Activated gamma-delta T cell (primary cell): ENCODE data around the gene KCNIP4.
"Not testable (repeated sequence)": the region's sequence is repeated elsewhere in the genome, so short reads cannot be mapped to it uniquely, and the experiment has no call there.

Experiments used
- DNase-seq: peaks from one replicate; lab custom pipeline; 2025; lab: John Stamatoyannopoulos, UW

KCNIP4 gene

GRCh38 chr4:20857081-20857480, 1091.5 kb downstream of the KCNIP4 start:
- DNase-seq = no peak

GRCh38 chr4:20847124-20847747, 1101.3 kb downstream of the KCNIP4 start:
- DNase-seq = no peak

GRCh38 chr4:20844311-20844710, 1104.3 kb downstream of the KCNIP4 start:
- DNase-seq = no peak

GRCh38 chr4:20840648-20841190, 1107.9 kb downstream of the KCNIP4 start:
- DNase-seq = no peak

- DNase-seq = no peak
Measured at GRCh38 chr4:20839957-20840356, 1108.6 kb downstream of the KCNIP4 start.

- DNase-seq = no peak
Measured at GRCh38 chr4:20838476-20838875, 1110.1 kb downstream of the KCNIP4 start.

- no peak for DNase-seq
Measured at GRCh38 chr4:20832826-20833225, 1115.7 kb downstream of the KCNIP4 start.

GRCh38 chr4:20831746-20832145, 1116.8 kb downstream of the KCNIP4 start:
- no peak for DNase-seq

GRCh38 chr4:20829617-20830357, 1118.8 kb downstream of the KCNIP4 start:
- no peak for DNase-seq

GRCh38 chr4:20825505-20825904, 1123.1 kb downstream of the KCNIP4 start:
- DNase-seq = no peak

- no peak for DNase-seq
Measured at GRCh38 chr4:20816287-20816686, 1132.3 kb downstream of the KCNIP4 start.

GRCh38 chr4:20813700-20814099, 1134.9 kb downstream of the KCNIP4 start:
- no peak for DNase-seq

- no peak for DNase-seq
Measured at GRCh38 chr4:20809812-20810211, 1138.8 kb downstream of the KCNIP4 start.

- DNase-seq = no peak
Measured at GRCh38 chr4:20805716-20806115, 1142.9 kb downstream of the KCNIP4 start.

- DNase-seq = no peak
Measured at GRCh38 chr4:20787940-20788665, 1160.5 kb downstream of the KCNIP4 start.

- not testable (repeated sequence) for DNase-seq
Measured at GRCh38 chr4:20783134-20783533, 1165.4 kb downstream of the KCNIP4 start.

GRCh38 chr4:20778896-20779295, 1169.7 kb downstream of the KCNIP4 start:
- no peak for DNase-seq

GRCh38 chr4:20773144-20773997, 1175.2 kb downstream of the KCNIP4 start:
- DNase-seq = no peak

- DNase-seq = no peak
Measured at GRCh38 chr4:20764366-20764992, 1184.1 kb downstream of the KCNIP4 start.

- no peak for DNase-seq
Measured at GRCh38 chr4:20761826-20762225, 1186.7 kb downstream of the KCNIP4 start.

- DNase-seq = no peak
Measured at GRCh38 chr4:20761382-20761781, 1187.2 kb downstream of the KCNIP4 start.
